Type B pancreatic cell (in vitro differentiated cells): ENCODE results near the gene GID4. TPM values are rescaled to one million over a fixed set of nuclear protein-coding genes. Genes with fewer than 3 reads are reported as not detected.

Experiments used
- DNase-seq: peaks from one replicate; pipeline ENCODE4 v3.0.0; 2021; ENCODE audit warnings: mixed read lengths; ENCODE audit not compliant: unreplicated experiment; ENCODE audit errors: extremely low spot score
- H3K27ac Mint-ChIP-seq: 2 replicates; pipeline ENCODE4 v1.8.0; 2021; ENCODE audit warnings: mild to moderate bottlenecking, mixed read lengths
- H3K27me3 Mint-ChIP-seq: 2 replicates; pipeline ENCODE4 v1.8.0; 2021; ENCODE audit warnings: mixed read lengths
- H3K36me3 Mint-ChIP-seq: 2 replicates; pipeline ENCODE4 v1.8.0; 2021; ENCODE audit warnings: mixed read lengths
- H3K4me1 Mint-ChIP-seq: one replicate; pipeline ENCODE4 v1.8.0; 2021; ENCODE audit warnings: mixed read lengths; ENCODE audit not compliant: unreplicated experiment
- H3K4me3 Mint-ChIP-seq: 2 replicates; pipeline ENCODE4 v1.8.0; 2021; ENCODE audit warnings: mild to moderate bottlenecking, mixed read lengths
- H3K9me3 Mint-ChIP-seq: 2 replicates; pipeline ENCODE4 v1.8.0; 2021; ENCODE audit warnings: mixed read lengths
- CTCF ChIP-seq: fragments of 200-600 bp; sonication (generic); conservative IDR thresholded peaks from 2 replicates; pipeline ENCODE4 v1.5.0; 2021; ENCODE audit warnings: antibody characterized with exemption, mild to moderate bottlenecking
- total RNA-seq: library from RNA; stranded (reverse); gene quantifications from 2 replicates; pipeline ENCODE4 v1.2.1, GENCODE V29; 2021; ENCODE audit warnings: low replicate concordance

GID4 gene
- total RNA-seq, 1 donor from 2014 or later, result 13.2 TPM

DNA sequence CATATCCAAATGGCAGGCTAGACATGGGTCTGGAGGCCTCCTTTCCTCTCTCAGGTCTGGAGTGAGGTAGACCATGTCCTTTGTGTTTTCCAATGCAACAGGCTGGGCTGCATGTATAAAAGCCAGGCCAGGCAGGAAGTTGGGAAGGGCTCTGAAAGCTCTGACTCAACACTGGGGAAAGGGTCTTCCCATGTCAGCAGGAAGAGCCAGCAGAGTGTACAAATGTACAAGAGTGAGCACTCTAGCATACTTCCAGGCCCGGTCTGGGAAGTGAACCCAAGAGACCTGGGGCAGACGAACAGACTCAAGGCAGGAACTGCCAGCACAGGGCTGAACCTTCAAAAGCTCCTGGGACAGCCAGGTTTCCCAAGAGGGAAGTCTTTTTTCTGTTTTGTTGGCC lies 7.3 kb upstream of the GID4 start:
- peaks cover 11% of the 10 kb centered on the region for H3K4me1 Mint-ChIP-seq
- no peaks in the 10 kb centered on the region for H3K27me3 Mint-ChIP-seq
- no peak for TF ChIP-seq CTCF
- H3K4me3 Mint-ChIP-seq, result no peak overlapping the region
- DNase-seq, result no peak
- no peak overlapping the region for H3K27ac Mint-ChIP-seq
- no peaks in the 10 kb centered on the region for H3K36me3 Mint-ChIP-seq
- H3K9me3 Mint-ChIP-seq, result no peaks in the 10 kb centered on the region

- no peaks in the 10 kb centered on the region for H3K9me3 Mint-ChIP-seq
- no peak for DNase-seq
- H3K4me3 Mint-ChIP-seq, result peak overlapping the region; percentile 53
- peaks cover 19% of the 10 kb centered on the region for H3K4me1 Mint-ChIP-seq
- H3K27me3 Mint-ChIP-seq, result no peaks in the 10 kb centered on the region
- TF ChIP-seq CTCF, result peak; percentile 83
- no peaks in the 10 kb centered on the region for H3K36me3 Mint-ChIP-seq
- peak overlapping the region; percentile 71 for H3K27ac Mint-ChIP-seq
Measured at GRCh38 chr17:18033442-18034099, 5.6 kb upstream of the GID4 start.

DNA sequence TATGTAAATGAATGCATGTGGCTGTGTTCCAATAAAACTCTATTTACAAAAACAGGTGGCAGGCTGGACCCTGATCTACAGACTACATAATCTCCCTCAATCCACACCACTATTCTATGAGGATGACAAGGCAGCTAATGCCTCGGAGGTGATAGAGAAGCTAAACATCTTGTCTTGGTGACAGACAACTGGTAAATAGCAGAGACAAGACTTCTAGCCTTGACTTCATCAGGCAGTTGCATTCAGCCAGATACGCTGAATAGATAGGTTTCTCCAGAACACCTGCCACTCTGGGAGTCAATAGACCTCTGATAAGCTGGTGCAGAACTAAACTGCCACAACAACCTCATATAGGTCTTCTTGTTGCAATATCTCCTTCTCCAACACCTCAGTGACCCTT lies 3.5 kb upstream of the GID4 start:
- Mint-ChIP-seq H3K27ac (no peak overlapping the region), H3K27me3 (no peaks in the 10 kb centered on the region), H3K36me3 (peaks cover 3% of the 10 kb centered on the region), H3K4me1 (peaks cover 30% of the 10 kb centered on the region), H3K9me3 (no peaks in the 10 kb centered on the region), H3K4me3 (peak overlapping the region; percentile 29)
- DNase-seq, result no peak
- no peak for TF ChIP-seq CTCF

- no peak for DNase-seq
- H3K4me3 Mint-ChIP-seq, result peak overlapping the region; percentile 99
- no peaks in the 10 kb centered on the region for H3K27me3 Mint-ChIP-seq
- H3K9me3 Mint-ChIP-seq, result no peaks in the 10 kb centered on the region
- TF ChIP-seq CTCF, result no peak
- peaks cover 38% of the 10 kb centered on the region for H3K4me1 Mint-ChIP-seq
- peak overlapping the region; percentile 95 for H3K27ac Mint-ChIP-seq
- H3K36me3 Mint-ChIP-seq, result peaks cover 3% of the 10 kb centered on the region
Measured at GRCh38 chr17:18037486-18037885, 1.7 kb upstream of the GID4 start.

GRCh38 chr17:18038149-18038850 lies 908 bp upstream of the GID4 start:
- TF ChIP-seq CTCF, result no peak
- peaks cover 3% of the 10 kb centered on the region for H3K36me3 Mint-ChIP-seq
- no peaks in the 10 kb centered on the region for H3K9me3 Mint-ChIP-seq
- no peak for DNase-seq
- H3K4me3 Mint-ChIP-seq, result peak overlapping the region; percentile 99
- H3K27ac Mint-ChIP-seq, result peak overlapping the region; percentile 95
- no peaks in the 10 kb centered on the region for H3K27me3 Mint-ChIP-seq
- peaks cover 42% of the 10 kb centered on the region for H3K4me1 Mint-ChIP-seq
